Glutamatergic neuron (in vitro differentiated cells): Measurements from ENCODE around the gene PLN. TPM values are rescaled to one million over a fixed set of nuclear protein-coding genes. Genes with fewer than 3 reads are reported as not detected.
A peak's percentile ranks its signal among the peaks of the same experiment; 100 is the strongest.

Experiments used
- DNase-seq: peaks from one replicate; pipeline ENCODE4 v3.0.0; 2022
- H3K27ac Mint-ChIP-seq: one replicate; pipeline ENCODE4 v1.8.0; 2020; ENCODE audit warnings: mild to moderate bottlenecking, mixed read lengths, inconsistent platforms; ENCODE audit not compliant: unreplicated experiment
- H3K27me3 Mint-ChIP-seq: one replicate; pipeline ENCODE4 v1.8.0; 2020; ENCODE audit warnings: mild to moderate bottlenecking, moderate library complexity, mixed read lengths, inconsistent platforms; ENCODE audit not compliant: unreplicated experiment
- H3K36me3 Mint-ChIP-seq: one replicate; pipeline ENCODE4 v1.8.0; 2020; ENCODE audit warnings: mild to moderate bottlenecking, mixed read lengths, inconsistent platforms; ENCODE audit not compliant: unreplicated experiment
- H3K4me1 Mint-ChIP-seq: one replicate; pipeline ENCODE4 v1.8.0; 2020; ENCODE audit warnings: mild to moderate bottlenecking, low read depth, mixed read lengths, inconsistent platforms; ENCODE audit not compliant: unreplicated experiment
- H3K4me3 Mint-ChIP-seq: one replicate; pipeline ENCODE4 v1.8.0; 2020; ENCODE audit warnings: mild to moderate bottlenecking, mixed read lengths, inconsistent platforms; ENCODE audit not compliant: unreplicated experiment
- H3K9me3 Mint-ChIP-seq: one replicate; pipeline ENCODE4 v1.8.0; 2020; ENCODE audit warnings: mild to moderate bottlenecking, moderate library complexity, mixed read lengths, inconsistent platforms; ENCODE audit not compliant: unreplicated experiment
- CTCF ChIP-seq: fragments of 200-600 bp; sonication (generic); IDR thresholded peaks from one replicate; pipeline ENCODE4 v1.5.0; 2021; ENCODE audit not compliant: partially characterized antibody, unreplicated experiment
- total RNA-seq: library from RNA; stranded (reverse); fragmentation: NEBNext Ultra II Directional; extraction: Animal tissue kit (Norgen Biotek cat#: 25700); gene quantifications from one replicate; pipeline ENCODE4 v1.2.1, GENCODE V29; 2021; ENCODE audit not compliant: unreplicated experiment

PLN gene
- total RNA-seq, 1 donor from 2014 or later, result not detected

DNA sequence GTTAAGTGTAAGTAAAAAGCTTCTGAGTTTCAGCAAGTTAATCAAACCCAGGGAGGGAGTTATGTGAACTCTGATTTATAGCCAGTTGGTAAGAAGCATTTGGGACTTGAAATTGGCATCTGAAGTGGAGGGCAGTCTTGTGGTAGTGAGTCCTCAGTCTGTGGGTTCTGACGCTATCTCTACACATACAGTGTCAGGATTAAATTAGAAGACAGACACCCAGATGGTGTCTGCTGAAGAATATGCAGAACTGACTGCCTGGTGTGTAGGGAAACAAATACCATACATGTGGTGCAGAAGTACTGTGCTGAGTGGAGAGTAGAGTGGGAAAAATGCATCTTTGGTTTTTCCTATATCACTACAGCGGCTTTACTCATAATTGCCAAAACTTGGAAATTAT lies 43.5 kb upstream of the PLN start:
- no peak for TF ChIP-seq CTCF
- DNase-seq, result no peak
- H3K4me3 Mint-ChIP-seq, result no peak overlapping the region
- H3K36me3 Mint-ChIP-seq, result peaks cover 14% of the 10 kb centered on the region
- H3K4me1 Mint-ChIP-seq, result no peaks in the 10 kb centered on the region
- no peak overlapping the region for H3K27ac Mint-ChIP-seq
- H3K27me3 Mint-ChIP-seq, result peaks cover 1% of the 10 kb centered on the region
- peaks cover 4% of the 10 kb centered on the region for H3K9me3 Mint-ChIP-seq

DNA sequence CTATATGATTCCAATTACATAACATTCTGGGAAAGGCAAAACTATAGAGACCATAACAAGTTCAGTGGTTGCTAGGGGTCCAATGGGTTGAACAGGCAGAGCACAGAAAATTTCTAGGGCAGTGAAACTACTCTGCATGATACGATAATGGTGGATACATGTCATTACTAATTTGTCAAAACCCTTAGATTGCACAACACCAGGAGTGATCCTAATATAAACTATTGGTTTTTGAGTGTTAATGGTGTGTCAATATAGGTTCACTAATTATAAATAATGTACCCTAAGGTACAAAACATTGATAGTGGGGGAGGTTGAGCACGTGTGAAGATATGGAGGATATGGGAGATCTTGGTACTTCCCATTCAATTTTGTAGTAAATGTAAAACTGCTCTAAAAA lies 42.4 kb upstream of the PLN start:
- no peak for TF ChIP-seq CTCF
- peaks cover 9% of the 10 kb centered on the region for H3K36me3 Mint-ChIP-seq
- H3K4me3 Mint-ChIP-seq, result no peak overlapping the region
- H3K4me1 Mint-ChIP-seq, result no peaks in the 10 kb centered on the region
- H3K27me3 Mint-ChIP-seq, result peaks cover 1% of the 10 kb centered on the region
- peaks cover 4% of the 10 kb centered on the region for H3K9me3 Mint-ChIP-seq
- H3K27ac Mint-ChIP-seq, result no peak overlapping the region
- DNase-seq, result no peak

DNA sequence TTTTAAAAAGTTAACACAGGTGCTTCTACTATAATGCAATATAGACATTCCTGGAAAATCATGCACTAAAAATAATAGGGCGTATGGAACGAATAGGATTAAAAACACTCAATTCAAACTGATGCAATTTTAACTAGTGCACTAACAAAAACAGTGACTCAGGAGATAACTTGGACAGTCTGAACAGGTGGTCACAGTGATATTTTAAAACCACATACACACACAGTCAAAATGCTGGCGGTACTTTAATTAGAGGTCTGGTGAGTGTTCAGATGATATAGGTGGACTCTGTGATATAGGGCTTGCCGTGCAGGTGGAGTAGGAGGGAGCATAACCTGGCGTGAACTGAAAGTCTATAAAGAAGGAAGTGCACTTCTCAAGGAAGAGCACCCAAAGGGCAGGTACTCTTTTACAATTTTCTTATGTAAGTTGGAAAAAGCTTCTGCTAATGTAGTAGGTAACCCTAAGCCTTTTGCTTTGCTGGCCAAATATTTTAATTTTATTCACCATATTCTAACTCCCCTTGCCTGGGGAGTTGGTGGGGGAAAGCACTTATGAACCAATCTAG lies 41.9 kb upstream of the PLN start:
- Mint-ChIP-seq H3K36me3 (peaks cover 4% of the 10 kb centered on the region), H3K4me1 (no peaks in the 10 kb centered on the region), H3K27ac (no peak overlapping the region), H3K4me3 (no peak overlapping the region), H3K27me3 (peaks cover 1% of the 10 kb centered on the region), H3K9me3 (peaks cover 4% of the 10 kb centered on the region)
- TF ChIP-seq CTCF, result no peak
- no peak for DNase-seq

- Mint-ChIP-seq H3K36me3 (no peaks in the 10 kb centered on the region), H3K4me3 (no peak overlapping the region), H3K9me3 (peaks cover 4% of the 10 kb centered on the region), H3K27ac (no peak overlapping the region), H3K4me1 (peaks cover 2% of the 10 kb centered on the region), H3K27me3 (peaks cover 1% of the 10 kb centered on the region)
- DNase-seq, result no peak
- no peak for TF ChIP-seq CTCF
Observed at GRCh38 chr6:118507636-118508035, 40.5 kb upstream of the PLN start.

DNA sequence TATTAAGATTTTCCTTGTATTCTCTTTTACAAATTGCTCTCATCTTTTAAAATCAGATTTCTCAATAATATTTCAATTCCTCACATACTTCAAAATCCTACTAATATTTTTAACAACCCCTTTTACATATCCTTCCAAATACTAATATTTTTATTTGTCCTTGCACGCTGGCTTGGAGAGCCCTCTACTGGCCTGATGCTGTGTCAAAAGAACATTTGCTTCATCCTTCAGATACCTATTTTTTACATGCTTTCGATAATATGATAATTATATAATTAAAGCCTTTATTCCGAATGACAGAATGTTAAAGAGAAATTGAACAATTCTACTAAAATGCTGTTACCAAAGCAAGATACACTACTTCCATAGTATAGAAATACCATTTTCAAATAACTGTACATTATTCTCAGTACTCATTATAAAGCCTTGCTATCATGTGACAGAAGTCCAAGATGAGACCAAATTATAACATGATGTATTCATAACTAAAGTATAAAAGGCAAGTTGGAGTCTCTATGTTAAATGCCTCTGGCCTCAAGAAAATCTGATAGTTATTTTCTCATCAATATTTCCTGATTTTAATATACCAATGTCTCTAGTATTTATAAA lies 39.0 kb upstream of the PLN start:
- Mint-ChIP-seq H3K36me3 (no peaks in the 10 kb centered on the region), H3K27ac (no peak overlapping the region), H3K27me3 (no peaks in the 10 kb centered on the region), H3K9me3 (peaks cover 4% of the 10 kb centered on the region), H3K4me1 (peaks cover 2% of the 10 kb centered on the region), H3K4me3 (no peak overlapping the region)
- DNase-seq, result peak; percentile 22
- no peak for TF ChIP-seq CTCF
